Measurements from ENCODE around the gene MICAL2. TPM values are rescaled to one million over a fixed set of nuclear protein-coding genes. Genes with fewer than 3 reads are reported as not detected.

The MICAL2 gene
- total RNA-seq, 2 donors from 2014 or later: 194 TPM

DNA sequence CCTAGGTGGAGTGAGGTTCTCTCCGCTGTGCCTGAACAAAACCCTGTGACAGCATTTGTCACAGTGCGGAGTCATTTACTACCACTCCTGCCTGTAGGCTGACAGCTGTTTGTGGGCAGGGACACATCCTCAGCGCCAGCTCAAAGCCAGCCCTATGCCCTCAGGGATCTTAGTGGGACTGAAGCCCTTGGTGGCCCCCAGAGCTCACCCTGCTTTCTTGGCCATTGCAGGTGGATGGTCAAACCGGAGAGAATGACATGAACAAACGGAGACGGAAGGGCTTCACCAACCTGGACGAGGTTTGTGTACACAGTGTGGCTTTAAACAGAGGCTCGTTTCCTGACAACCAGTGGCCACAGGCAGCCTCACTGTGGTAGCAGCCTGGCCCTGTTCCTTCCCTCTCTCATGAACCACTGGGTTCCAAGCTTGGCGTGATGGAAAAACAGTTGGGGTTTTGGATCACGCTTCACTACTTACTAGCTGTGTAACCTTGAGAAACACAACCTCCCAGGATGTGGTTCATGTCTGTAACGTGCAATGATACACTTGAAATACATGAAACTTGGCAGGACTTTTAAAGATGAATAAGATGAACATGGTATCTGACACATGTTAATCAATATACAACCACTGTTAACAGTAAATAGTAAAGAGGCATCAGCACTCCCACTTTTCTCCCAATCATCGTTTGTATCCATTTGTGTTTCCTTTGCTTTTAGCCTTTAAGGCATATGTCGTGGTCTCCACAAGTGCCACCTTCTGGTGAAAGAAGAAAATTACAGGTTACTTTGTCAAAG lies 125.8 kb downstream of the MICAL2 start:
- no peaks in the 10 kb centered on the region for H3K27me3 ChIP-seq
- intact Hi-C loops (cut with DNase I): no loop called here
- no peak for DNase-seq
- peak overlapping the region in 1 of 2 donors; percentile 32 for H3K9ac ChIP-seq (ENCODE audit: low read depth in 2 of 2, low read length in 2 of 2)
- TF ChIP-seq, protein P1, sequence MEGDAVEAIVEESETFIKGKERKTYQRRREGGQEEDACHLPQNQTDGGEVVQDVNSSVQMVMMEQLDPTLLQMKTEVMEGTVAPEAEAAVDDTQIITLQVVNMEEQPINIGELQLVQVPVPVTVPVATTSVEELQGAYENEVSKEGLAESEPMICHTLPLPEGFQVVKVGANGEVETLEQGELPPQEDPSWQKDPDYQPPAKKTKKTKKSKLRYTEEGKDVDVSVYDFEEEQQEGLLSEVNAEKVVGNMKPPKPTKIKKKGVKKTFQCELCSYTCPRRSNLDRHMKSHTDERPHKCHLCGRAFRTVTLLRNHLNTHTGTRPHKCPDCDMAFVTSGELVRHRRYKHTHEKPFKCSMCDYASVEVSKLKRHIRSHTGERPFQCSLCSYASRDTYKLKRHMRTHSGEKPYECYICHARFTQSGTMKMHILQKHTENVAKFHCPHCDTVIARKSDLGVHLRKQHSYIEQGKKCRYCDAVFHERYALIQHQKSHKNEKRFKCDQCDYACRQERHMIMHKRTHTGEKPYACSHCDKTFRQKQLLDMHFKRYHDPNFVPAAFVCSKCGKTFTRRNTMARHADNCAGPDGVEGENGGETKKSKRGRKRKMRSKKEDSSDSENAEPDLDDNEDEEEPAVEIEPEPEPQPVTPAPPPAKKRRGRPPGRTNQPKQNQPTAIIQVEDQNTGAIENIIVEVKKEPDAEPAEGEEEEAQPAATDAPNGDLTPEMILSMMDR (IDR thresholded peaks at IDR 0.05): peak; percentile 65
- H3K9me3 ChIP-seq: no peaks in the 10 kb centered on the region
- peak overlapping the region; percentile 39 for H3K27ac ChIP-seq
- peaks cover 9% of the 10 kb centered on the region for H3K36me3 ChIP-seq
- H3K4me1 ChIP-seq: peaks cover 5% of the 10 kb centered on the region
- no peak overlapping the region for H3K4me3 ChIP-seq

DNA sequence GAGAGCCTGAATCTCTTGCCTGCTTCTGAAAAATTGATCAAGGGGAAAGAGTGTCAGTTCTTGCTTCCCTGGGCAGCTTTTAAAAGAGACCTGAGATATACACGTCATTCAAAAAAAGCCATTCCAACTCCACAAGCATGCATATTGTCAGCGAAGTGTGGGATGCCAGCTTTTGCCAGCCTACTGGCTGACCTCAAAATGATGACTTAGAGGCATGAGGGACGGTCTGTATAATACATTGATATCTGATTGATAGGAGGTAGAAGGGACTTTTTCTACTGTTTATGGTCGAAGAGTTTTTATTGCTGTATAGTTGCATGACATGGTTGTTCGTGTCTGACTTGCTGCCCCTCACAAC lies 126.3 kb downstream of the MICAL2 start:
- Histone ChIP-seq H3K9ac (ENCODE audit: low read depth in 2 of 2, low read length in 2 of 2) (no peak overlapping the region), H3K4me3 (no peak overlapping the region), H3K36me3 (peaks cover 7% of the 10 kb centered on the region), H3K4me1 (peaks cover 5% of the 10 kb centered on the region), H3K9me3 (no peaks in the 10 kb centered on the region), H3K27ac (no peak overlapping the region), H3K27me3 (no peaks in the 10 kb centered on the region)
- intact Hi-C loops (cut with DNase I): no loop called here
- no peak for DNase-seq
- TF ChIP-seq, protein P1 (IDR thresholded peaks at IDR 0.05): no peak

DNA sequence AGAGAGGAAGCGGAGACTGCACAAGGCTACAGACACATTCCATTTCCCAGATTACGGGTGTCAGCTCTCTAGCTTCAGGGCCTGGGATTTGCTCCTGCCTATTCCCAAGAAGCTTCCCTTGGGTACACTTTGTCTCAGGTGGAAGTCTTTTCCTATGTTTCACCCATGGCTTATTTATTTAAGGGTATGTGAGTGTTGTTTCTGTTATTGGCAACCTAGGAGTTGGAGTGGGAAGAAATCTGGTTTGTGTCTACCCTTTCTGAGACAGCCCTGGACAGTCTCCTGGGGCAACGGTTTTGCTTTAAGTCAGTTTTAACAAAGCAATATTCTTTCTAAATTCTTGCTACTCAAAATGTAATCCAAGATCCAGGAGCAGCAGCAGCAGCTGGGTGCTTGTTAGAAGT lies 127.0 kb downstream of the MICAL2 start:
- no peaks in the 10 kb centered on the region for H3K27me3 ChIP-seq
- H3K9me3 ChIP-seq: no peaks in the 10 kb centered on the region
- TF ChIP-seq, protein P1 (IDR thresholded peaks at IDR 0.05): no peak
- H3K36me3 ChIP-seq: peaks cover 7% of the 10 kb centered on the region
- H3K4me1 ChIP-seq: peaks cover 5% of the 10 kb centered on the region
- no peak overlapping the region for H3K4me3 ChIP-seq
- intact Hi-C loops (cut with DNase I): no loop called here
- H3K27ac ChIP-seq: no peak overlapping the region
- no peak overlapping the region for H3K9ac ChIP-seq (ENCODE audit: low read depth in 2 of 2, low read length in 2 of 2)
- no peak for DNase-seq

DNA sequence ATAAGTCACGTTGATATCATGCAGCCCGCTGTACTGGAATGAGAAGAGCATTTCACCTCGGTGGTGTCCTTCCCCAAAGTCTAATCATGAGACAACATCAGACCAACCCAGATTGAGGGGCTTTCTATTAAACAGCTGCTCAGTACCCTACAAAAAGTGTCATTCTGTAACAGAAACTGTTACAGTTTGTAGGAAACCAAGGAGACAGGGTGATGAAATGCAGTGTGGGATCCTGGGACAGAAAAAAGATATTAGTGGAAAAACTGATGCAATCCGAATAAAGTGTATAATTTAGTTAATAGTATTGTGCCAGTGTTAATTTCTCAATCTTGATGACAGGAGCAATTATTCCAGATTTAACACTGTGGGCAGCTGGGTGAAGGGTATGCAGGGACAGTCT lies 128.0 kb downstream of the MICAL2 start:
- Histone ChIP-seq H3K4me1 (peaks cover 5% of the 10 kb centered on the region), H3K4me3 (no peak overlapping the region), H3K27me3 (no peaks in the 10 kb centered on the region), H3K9me3 (no peaks in the 10 kb centered on the region), H3K27ac (no peak overlapping the region), H3K36me3 (peaks cover 7% of the 10 kb centered on the region), H3K9ac (ENCODE audit: low read depth in 2 of 2, low read length in 2 of 2) (no peak overlapping the region)
- DNase-seq: no peak
- intact Hi-C loops (cut with DNase I): no loop called here
- TF ChIP-seq, protein P1 (IDR thresholded peaks at IDR 0.05): no peak

DNA sequence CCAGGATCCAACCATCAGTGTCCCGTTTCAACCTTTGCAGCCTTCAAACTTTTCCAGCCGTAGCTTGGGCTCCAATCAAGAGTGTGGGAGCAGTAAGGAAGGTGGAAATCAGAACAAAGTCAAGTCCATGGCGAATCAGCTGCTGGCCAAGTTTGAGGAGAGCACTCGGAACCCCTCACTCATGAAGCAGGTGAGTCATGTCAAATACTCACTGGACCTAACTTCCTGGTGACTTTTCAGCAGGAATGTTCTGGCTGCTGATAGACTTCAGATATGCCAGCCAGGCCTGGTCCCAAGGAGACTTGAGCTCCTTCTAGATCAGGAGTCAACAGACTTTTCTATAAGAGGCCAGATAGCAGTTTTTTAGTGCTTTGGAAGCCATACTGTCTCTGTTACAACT lies 129.0 kb downstream of the MICAL2 start:
- Histone ChIP-seq H3K4me1 (peaks cover 5% of the 10 kb centered on the region), H3K4me3 (no peak overlapping the region), H3K27me3 (no peaks in the 10 kb centered on the region), H3K27ac (peak overlapping the region; percentile 30), H3K9ac (ENCODE audit: low read depth in 2 of 2, low read length in 2 of 2) (no peak overlapping the region), H3K9me3 (no peaks in the 10 kb centered on the region), H3K36me3 (peaks cover 7% of the 10 kb centered on the region)
- no peak for DNase-seq
- TF ChIP-seq, protein P1 (IDR thresholded peaks at IDR 0.05): no peak
- intact Hi-C loops (cut with DNase I): no loop called here
